DOHH2 (cell line): ENCODE results near the gene DDX54.
A peak's percentile ranks its signal among the peaks of the same experiment; 100 is the strongest.

Experiments used
- H3F3A ChIP-seq: fragments of 200-600 bp; sonication (generic), shearing (Covaris generic); 2 replicates; pipeline ENCODE4 v1.6.0; 2016; ENCODE audit warnings: antibody characterized with exemption, mild to moderate bottlenecking; ENCODE audit not compliant: control insufficient read depth, insufficient read depth
- H3K27ac ChIP-seq: fragments of 200-600 bp; sonication (generic); 2 replicates; pipeline ENCODE4 v1.5.1; 2014; ENCODE audit warnings: low read depth, mild to moderate bottlenecking, low read length, moderate library complexity
- H3K27me3 ChIP-seq: fragments of 200-600 bp; sonication (generic); 2 replicates; pipeline ENCODE4 v1.6.1; 2014; ENCODE audit warnings: mild to moderate bottlenecking, low read length, mixed read lengths; ENCODE audit not compliant: control insufficient read depth
- H3K36me3 ChIP-seq: fragments of 200-600 bp; sonication (generic); 2 replicates; pipeline ENCODE4 v1.6.1; 2014; ENCODE audit warnings: mild to moderate bottlenecking, low read length, moderate library complexity, mixed read lengths; ENCODE audit not compliant: control insufficient read depth
- H3K4me1 ChIP-seq: fragments of 200-600 bp; sonication (generic); 2 replicates; pipeline ENCODE4 v1.6.1; 2014; ENCODE audit warnings: mild to moderate bottlenecking, low read length, mixed read lengths; ENCODE audit not compliant: control insufficient read depth
- H3K4me2 ChIP-seq: fragments of 200-600 bp; sonication (generic); 2 replicates; pipeline ENCODE4 v1.6.0; 2014; ENCODE audit warnings: mild to moderate bottlenecking, low read length, moderate library complexity
- H3K4me3 ChIP-seq: fragments of 200-600 bp; sonication (generic); 2 replicates; pipeline ENCODE4 v1.5.1; 2014; ENCODE audit warnings: mild to moderate bottlenecking, low read length, mixed read lengths
- H3K79me2 ChIP-seq: fragments of 200-600 bp; sonication (generic); 2 replicates; pipeline ENCODE4 v1.6.1; 2014; ENCODE audit warnings: mild to moderate bottlenecking, low read length, mixed read lengths; ENCODE audit not compliant: control insufficient read depth
- H3K9me2 ChIP-seq: fragments of 200-600 bp; sonication (generic); replicated peaks from 2 replicates; pipeline ENCODE4 v1.6.1; 2014; ENCODE audit warnings: mild to moderate bottlenecking, low read length, mixed read lengths; ENCODE audit not compliant: control insufficient read depth
- H3K9me3 ChIP-seq: fragments of 200-600 bp; sonication (generic); 2 replicates; pipeline ENCODE4 v1.6.1; 2014; ENCODE audit warnings: antibody characterized with exemption, low read length, mixed read lengths; ENCODE audit not compliant: control insufficient read depth, insufficient read depth
- H4K20me1 ChIP-seq: fragments of 200-600 bp; sonication (generic); 2 replicates; pipeline ENCODE4 v1.6.0; 2014; ENCODE audit warnings: low read depth, mild to moderate bottlenecking, antibody characterized with exemption, low read length, moderate library complexity; ENCODE audit not compliant: control insufficient read depth, insufficient read depth
- EZH2phosphoT487 ChIP-seq: fragments of 200-600 bp; sonication (generic); IDR thresholded peaks from 2 replicates; pipeline ENCODE4 v1.6.1; 2017; ENCODE audit warnings: borderline replicate concordance, mild to moderate bottlenecking, antibody characterized with exemption, low read length, moderate library complexity, mixed read lengths
- TF ChIP-seq, protein P1 (sequence below): fragments of 200-600 bp; sonication (generic); IDR thresholded peaks from one replicate; pipeline ENCODE4 v1.5.1; 2014; ENCODE audit warnings: antibody characterized with exemption, mild to moderate bottlenecking, low read depth, low read length; ENCODE audit not compliant: poor library complexity, severe bottlenecking

DDX54 gene

DNA sequence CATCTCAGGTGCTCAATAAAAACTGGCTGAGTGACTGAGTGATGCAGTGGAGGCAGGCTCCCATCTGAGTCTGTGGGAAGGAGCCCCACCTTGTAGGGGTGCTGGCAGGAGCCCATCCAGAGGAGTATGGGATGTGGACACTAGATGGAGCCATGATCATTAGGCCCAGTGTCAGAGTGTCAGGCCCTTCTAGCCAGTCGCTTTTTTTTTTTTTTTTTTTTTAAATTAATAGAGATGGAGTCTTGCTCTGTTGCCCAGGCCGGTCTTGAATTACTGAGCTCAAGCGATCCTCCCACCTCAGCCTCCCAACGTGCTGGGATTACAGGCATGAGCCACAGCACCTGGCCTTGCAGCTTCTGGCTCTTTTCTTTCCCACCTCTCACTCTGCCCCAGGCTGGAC lies 11.7 kb upstream of the DDX54 start:
- Histone ChIP-seq H3K9me2 (no peaks in the 10 kb centered on the region), H3K27me3 (no peaks in the 10 kb centered on the region), H3K9me3 (no peaks in the 10 kb centered on the region), H3K36me3 (peaks cover 40% of the 10 kb centered on the region), H3K4me3 (no peak overlapping the region), H3F3A (peaks cover 11% of the 10 kb centered on the region), H3K79me2 (peaks cover 3% of the 10 kb centered on the region), H3K4me1 (peaks cover 33% of the 10 kb centered on the region), H3K4me2 (peak overlapping the region; percentile 14), H4K20me1 (no peaks in the 10 kb centered on the region), H3K27ac (peak overlapping the region; percentile 47; the same call in 1 of the 2 replicates)
- TF ChIP-seq, protein P1, sequence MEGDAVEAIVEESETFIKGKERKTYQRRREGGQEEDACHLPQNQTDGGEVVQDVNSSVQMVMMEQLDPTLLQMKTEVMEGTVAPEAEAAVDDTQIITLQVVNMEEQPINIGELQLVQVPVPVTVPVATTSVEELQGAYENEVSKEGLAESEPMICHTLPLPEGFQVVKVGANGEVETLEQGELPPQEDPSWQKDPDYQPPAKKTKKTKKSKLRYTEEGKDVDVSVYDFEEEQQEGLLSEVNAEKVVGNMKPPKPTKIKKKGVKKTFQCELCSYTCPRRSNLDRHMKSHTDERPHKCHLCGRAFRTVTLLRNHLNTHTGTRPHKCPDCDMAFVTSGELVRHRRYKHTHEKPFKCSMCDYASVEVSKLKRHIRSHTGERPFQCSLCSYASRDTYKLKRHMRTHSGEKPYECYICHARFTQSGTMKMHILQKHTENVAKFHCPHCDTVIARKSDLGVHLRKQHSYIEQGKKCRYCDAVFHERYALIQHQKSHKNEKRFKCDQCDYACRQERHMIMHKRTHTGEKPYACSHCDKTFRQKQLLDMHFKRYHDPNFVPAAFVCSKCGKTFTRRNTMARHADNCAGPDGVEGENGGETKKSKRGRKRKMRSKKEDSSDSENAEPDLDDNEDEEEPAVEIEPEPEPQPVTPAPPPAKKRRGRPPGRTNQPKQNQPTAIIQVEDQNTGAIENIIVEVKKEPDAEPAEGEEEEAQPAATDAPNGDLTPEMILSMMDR, result peak; percentile 64
- TF ChIP-seq EZH2phosphoT487, result no peak

DNA sequence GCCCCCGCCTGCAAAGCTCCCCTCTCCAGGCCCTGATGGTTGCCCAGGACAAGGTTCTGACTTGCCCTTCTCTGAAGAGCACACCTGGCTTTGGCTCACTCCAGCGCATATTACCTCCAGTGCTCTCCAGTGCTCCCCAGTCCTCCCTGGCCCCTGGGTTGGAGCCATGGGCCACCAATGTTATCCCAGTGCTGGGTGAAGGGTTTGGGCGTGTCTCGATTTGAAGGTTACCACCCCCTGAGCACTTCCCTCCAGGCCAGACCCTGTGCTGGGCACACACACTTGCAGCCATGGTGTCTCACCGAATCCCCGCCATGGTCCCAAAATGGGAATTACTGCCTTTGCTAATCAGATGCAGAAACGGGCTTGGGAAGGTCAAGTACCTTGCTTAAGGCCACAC lies 11.3 kb upstream of the DDX54 start:
- Histone ChIP-seq H3F3A (peaks cover 11% of the 10 kb centered on the region), H3K79me2 (no peaks in the 10 kb centered on the region), H3K27ac (no peak overlapping the region), H3K9me2 (no peaks in the 10 kb centered on the region), H3K4me2 (no peak overlapping the region), H3K4me1 (peaks cover 32% of the 10 kb centered on the region), H4K20me1 (no peaks in the 10 kb centered on the region), H3K4me3 (no peak overlapping the region), H3K27me3 (no peaks in the 10 kb centered on the region), H3K9me3 (no peaks in the 10 kb centered on the region), H3K36me3 (peaks cover 40% of the 10 kb centered on the region)
- no peak for TF ChIP-seq EZH2phosphoT487
- TF ChIP-seq, protein P1, result no peak

DNA sequence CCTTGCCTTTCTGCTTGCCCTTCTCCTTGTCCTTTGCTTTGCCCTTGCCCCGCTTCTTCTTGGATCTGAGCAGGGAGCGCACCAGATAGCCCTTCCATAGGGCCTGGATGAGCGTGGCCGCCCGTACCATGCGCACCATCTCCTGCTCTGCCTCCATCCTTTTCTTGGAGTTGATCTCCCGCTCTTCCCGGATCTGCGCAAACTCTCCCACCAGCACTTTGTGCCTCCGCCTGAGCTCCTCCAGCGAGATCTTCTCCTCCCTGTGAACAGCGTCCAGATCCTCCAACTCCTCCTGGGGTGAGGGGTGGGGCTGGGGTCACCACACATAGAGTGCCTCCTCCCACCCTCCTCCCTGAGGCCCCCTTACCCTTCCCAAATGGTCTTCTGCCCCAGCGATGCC lies 10.3 kb upstream of the DDX54 start:
- Histone ChIP-seq H3F3A (peaks cover 11% of the 10 kb centered on the region), H3K36me3 (peaks cover 46% of the 10 kb centered on the region), H3K4me3 (no peak overlapping the region), H4K20me1 (no peaks in the 10 kb centered on the region), H3K4me2 (no peak overlapping the region), H3K27me3 (no peaks in the 10 kb centered on the region), H3K27ac (no peak overlapping the region), H3K4me1 (peaks cover 35% of the 10 kb centered on the region), H3K9me2 (no peaks in the 10 kb centered on the region), H3K9me3 (no peaks in the 10 kb centered on the region), H3K79me2 (peaks cover 7% of the 10 kb centered on the region; the same call in 1 of the 2 replicates)
- TF ChIP-seq EZH2phosphoT487, result no peak
- TF ChIP-seq, protein P1, result no peak

DNA sequence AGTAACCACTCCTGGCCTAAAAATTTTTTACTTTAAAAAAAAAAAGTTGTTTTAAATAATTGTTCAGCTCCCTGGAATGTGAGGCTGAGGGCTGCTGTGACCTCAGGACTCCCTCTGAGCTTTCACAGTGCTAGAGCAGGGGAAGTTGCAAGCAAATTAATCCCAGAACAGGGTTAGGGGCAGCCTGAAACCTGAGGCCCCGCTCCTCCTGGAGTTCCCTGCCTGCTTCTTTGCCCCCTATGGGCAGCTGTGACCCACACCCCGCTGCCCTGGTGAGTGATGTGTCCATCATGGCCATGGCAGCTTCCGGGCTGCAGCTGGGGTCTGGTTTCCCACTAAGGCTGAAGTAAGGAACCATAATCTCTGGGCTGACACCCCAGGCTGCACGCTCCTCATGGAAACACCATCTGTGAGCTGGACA lies 9.7 kb upstream of the DDX54 start:
- H3K27me3 ChIP-seq, result no peaks in the 10 kb centered on the region

More for the DNA sequence above, 9.7 kb upstream of the DDX54 start:
- H3F3A ChIP-seq, result peaks cover 11% of the 10 kb centered on the region
- TF ChIP-seq, protein P1, result no peak
- TF ChIP-seq EZH2phosphoT487, result no peak
- no peak overlapping the region for H3K27ac ChIP-seq
- H3K9me3 ChIP-seq, result no peaks in the 10 kb centered on the region
- H3K4me2 ChIP-seq, result no peak overlapping the region
- no peaks in the 10 kb centered on the region for H3K9me2 ChIP-seq
- peaks cover 48% of the 10 kb centered on the region for H3K36me3 ChIP-seq
- H3K4me3 ChIP-seq, result no peak overlapping the region
- H3K79me2 ChIP-seq, result peaks cover 9% of the 10 kb centered on the region; the same call in 1 of the 2 replicates
- peaks cover 39% of the 10 kb centered on the region for H3K4me1 ChIP-seq
- H4K20me1 ChIP-seq, result no peaks in the 10 kb centered on the region
